A375 (cell line): ENCODE data around the gene VSTM2L. TPM values are rescaled to one million over a fixed set of nuclear protein-coding genes. Genes with fewer than 3 reads are reported as not detected.

Experiments
- total RNA-seq: library from RNA; depleted of rRNA; stranded (reverse); fragments of >200 nt; shearing (Covaris generic); gene quantifications from 2 replicates; pipeline ENCODE4 v1.2.3, GENCODE V29; 2014; rRNA removed

VSTM2L gene, protein sequence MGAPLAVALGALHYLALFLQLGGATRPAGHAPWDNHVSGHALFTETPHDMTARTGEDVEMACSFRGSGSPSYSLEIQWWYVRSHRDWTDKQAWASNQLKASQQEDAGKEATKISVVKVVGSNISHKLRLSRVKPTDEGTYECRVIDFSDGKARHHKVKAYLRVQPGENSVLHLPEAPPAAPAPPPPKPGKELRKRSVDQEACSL
- total RNA-seq = 0.19 TPM in 1 of 2 replicates, not detected in the other

DNA sequence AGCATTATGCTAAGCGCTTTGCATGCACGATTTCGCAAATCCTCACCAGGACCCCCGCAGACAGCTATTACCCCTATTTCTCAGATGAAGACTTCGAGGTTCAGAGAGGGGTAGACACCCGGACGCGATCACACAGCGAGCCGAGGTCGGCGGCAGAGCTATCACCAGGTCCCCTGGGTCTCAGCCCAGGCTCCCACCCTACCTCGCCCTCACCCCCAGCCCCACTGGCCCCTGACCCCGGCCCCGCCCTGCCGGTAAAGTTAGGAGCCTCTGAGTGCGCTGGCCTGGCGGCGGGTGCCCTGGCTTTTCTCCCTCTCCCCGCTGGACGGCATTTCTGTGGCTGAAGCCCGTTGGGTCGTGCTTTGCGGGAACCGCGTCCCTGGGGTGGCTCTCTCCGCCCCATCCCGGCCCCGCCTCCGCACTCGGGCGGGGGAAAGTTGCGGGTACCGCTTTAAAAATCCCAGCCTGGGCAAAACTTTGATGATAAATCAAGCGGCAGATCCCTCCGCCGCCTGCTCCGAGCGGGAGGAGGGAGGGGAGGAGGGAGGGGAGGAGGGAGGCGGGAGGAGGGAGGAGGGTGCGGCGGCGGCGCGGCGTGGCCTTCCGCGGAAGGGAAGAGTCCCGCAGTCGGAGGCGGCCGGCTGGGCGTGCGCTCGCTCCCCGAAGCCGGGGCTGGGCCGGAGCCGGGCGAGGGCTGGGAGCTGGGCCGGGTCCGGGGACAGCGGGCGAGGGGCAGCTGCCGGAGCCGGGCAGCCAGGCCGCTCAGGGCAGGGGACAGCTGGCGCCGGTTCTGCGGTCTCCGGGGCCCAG lies at the start of gene VSTM2L:
Gene VSTM2L, plus strand, starts transcription at position 624 of the 810 bp plus-strand sequence. CDS start 224 bp downstream, outside the sequence.

Other genes with a start within 250 kb of the VSTM2L start
- 39.3 and 40.5 TPM in 2 replicates for gene CTNNBL1, start 209.1 kb upstream of the VSTM2L start, total RNA-seq
- 35.6 and 36.3 TPM in 2 replicates for gene TTI1, start 130.3 kb downstream of the VSTM2L start, total RNA-seq
- gene RPRD1B, start 130.6 kb downstream of the VSTM2L start, total RNA-seq = 49.3 and 54.8 TPM in 2 replicates